ENCODE data around the gene CHID1.

DNA sequence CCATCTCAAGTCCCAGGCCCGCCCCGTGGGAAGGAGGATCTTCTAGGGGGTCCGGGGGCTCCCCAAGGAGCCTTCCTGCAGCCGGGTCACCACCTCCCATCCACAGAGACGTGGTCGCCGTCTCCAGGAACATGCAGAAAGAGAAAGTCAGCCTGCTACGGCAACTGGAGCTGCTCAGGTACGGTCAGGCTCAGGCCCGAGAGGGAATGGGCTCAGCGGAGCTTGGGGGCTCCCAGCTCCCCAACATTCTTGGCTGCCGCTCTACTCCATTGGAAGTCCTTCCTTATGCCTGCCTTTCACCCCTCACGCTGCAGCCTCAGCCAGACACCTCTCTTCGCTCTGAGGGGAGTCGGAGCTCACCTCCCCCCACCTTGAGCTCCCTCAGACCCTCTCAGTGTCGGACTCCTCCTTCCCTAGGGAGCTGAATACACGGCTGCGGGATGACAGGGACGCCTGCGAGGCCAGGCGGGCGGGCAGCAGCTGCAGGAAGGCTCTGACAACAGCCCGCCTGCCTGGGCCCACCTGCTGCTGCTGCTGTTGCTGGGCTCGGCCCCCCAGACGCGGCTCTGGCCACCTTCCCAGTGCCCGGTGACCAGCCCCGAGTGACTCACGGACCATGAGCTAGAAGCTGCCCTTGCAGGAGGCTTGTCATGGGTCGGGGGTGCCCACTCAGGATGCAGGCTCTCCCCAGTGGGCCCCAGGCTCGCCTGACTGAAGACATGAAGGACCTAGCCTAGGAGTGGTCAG lies 79.3 kb downstream of the CHID1 start:
- TF ChIP-seq POLR2AphosphoS5 (IDR thresholded peaks at IDR 0.05) (no peak), CTCF (IDR thresholded peaks at IDR 0.05) (no peak), POLR2A (IDR thresholded peaks at IDR 0.05; ENCODE audit: low read depth) (no peak), EP300 (IDR thresholded peaks at IDR 0.05) (no peak)

Data from esophagus muscularis mucosa (tissue), 4 donors.